Suprapubic skin (tissue), 4 donors: Measurements from ENCODE around the gene CRYZ. TPM values are rescaled to one million over a fixed set of nuclear protein-coding genes. Genes with fewer than 3 reads are reported as not detected.
"Not testable (repeated sequence)": the region's sequence is repeated elsewhere in the genome, so short reads cannot be mapped to it uniquely, and the experiment has no call there.

Source experiments
- DNase-seq, 2 donors: peaks; one replicate each; pipeline ENCODE4 v3.0.0-alpha.2; 2019; ENCODE audit warnings: low spot score in 2 of 2
- H3K27ac ChIP-seq: fragments of 200-600 bp; sonication (generic); one replicate; pipeline ENCODE4 v1.5.1; 2019
- H3K27me3 ChIP-seq: fragments of 200-600 bp; sonication (generic); one replicate; pipeline ENCODE4 v1.5.1; 2019
- H3K36me3 ChIP-seq: fragments of 200-600 bp; sonication (generic); one replicate; pipeline ENCODE4 v1.5.1; 2019
- H3K4me1 ChIP-seq: fragments of 200-600 bp; sonication (generic); one replicate; pipeline ENCODE4 v1.5.1; 2019
- H3K4me3 ChIP-seq: fragments of 200-600 bp; sonication (generic); one replicate; pipeline ENCODE4 v1.5.1; 2019; ENCODE audit warnings: mild to moderate bottlenecking
- H3K9me3 ChIP-seq: fragments of 200-600 bp; sonication (generic); one replicate; pipeline ENCODE4 v1.5.1; 2019
- CTCF ChIP-seq, 2 donors: fragments of 200-600 bp in 1 of 2; fragments of 450-650 bp in 1 of 2; sonication (generic) in 1 of 2; IDR thresholded peaks; one replicate each; pipeline ENCODE4 v1.5.1; 2016 to 2019; ENCODE audit warnings: antibody characterized with exemption in 2 of 2, mild to moderate bottlenecking in 1 of 2, moderate library complexity in 1 of 2
- EP300 ChIP-seq: sonication (generic); formaldehyde crosslinking; IDR thresholded peaks from one replicate; pipeline ENCODE4 v1.6.1; 2017; ENCODE audit warnings: antibody characterized with exemption
- POLR2A ChIP-seq, 2 donors: fragments of 450-650 bp; IDR thresholded peaks; one replicate each; pipeline ENCODE4 v1.6.1; 2017; ENCODE audit warnings: antibody characterized with exemption in 2 of 2, mild to moderate bottlenecking in 2 of 2, moderate library complexity in 2 of 2
- POLR2AphosphoS5 ChIP-seq, 3 donors: sonication (generic); formaldehyde crosslinking; IDR thresholded peaks; one replicate each; pipeline ENCODE4 v1.6.1; 2017; ENCODE audit warnings: antibody characterized with exemption in 3 of 3
- WGBS: methylation state at CpG from one replicate; pipeline ENCODE4 v1.1.5; 2018; 5-methylcytosine and 5-hydroxymethylcytosine counted together
- total RNA-seq, 4 donors: library from RNA; depleted of rRNA; stranded (reverse); fragments of >200 nt; gene quantifications; one replicate each; pipeline ENCODE4 v1.1.0, GENCODE V29; 2016

CRYZ gene
- total RNA-seq, 4 donors from 2014 or later, result 18.7 to 39.1 (median 27.3) TPM

GRCh38 chr1:74733604-74734484 lies 994 bp upstream of the CRYZ start:
- H3K4me3 ChIP-seq, result peak overlapping the region; percentile 60
- DNase-seq, result no peak
- no peaks in the 10 kb centered on the region for H3K9me3 ChIP-seq
- peak overlapping the region; percentile 83 for H3K27ac ChIP-seq
- H3K4me1 ChIP-seq, result peaks cover 25% of the 10 kb centered on the region
- no peaks in the 10 kb centered on the region for H3K27me3 ChIP-seq
- 20% methylated on average over 11 of the region's 11 CpGs for WGBS
- peaks cover 19% of the 10 kb centered on the region for H3K36me3 ChIP-seq
- no peak for TF ChIP-seq EP300
- no peak for TF ChIP-seq POLR2A (IDR thresholded peaks at IDR 0.05)
- peak; percentile 45 to 60 for TF ChIP-seq CTCF (IDR thresholded peaks at IDR 0.05)

GRCh38 chr1:74732071-74732946 lies 541 bp downstream of the CRYZ start:
- H3K4me3 ChIP-seq, result peak overlapping the region; percentile 60
- H3K4me1 ChIP-seq, result peaks cover 25% of the 10 kb centered on the region
- H3K9me3 ChIP-seq, DNase-seq, H3K27me3 ChIP-seq, H3K36me3 ChIP-seq: not testable (repeated sequence)
- WGBS, result 15% methylated on average over 10 of the region's 17 CpGs
- peak overlapping the region; percentile 83 for H3K27ac ChIP-seq

GRCh38 chr1:74731399-74732052 lies 1.3 kb downstream of the CRYZ start:
- no peak for DNase-seq
- Histone ChIP-seq H3K27me3 (no peaks in the 10 kb centered on the region), H3K4me1 (peaks cover 25% of the 10 kb centered on the region), H3K4me3 (peak overlapping the region; percentile 60), H3K9me3 (no peaks in the 10 kb centered on the region), H3K27ac (no peak overlapping the region), H3K36me3 (no peaks in the 10 kb centered on the region)
- 67% methylated on average over 11 of the region's 11 CpGs for WGBS
- TF ChIP-seq EP300, result no peak
- no peak for TF ChIP-seq CTCF (IDR thresholded peaks at IDR 0.05)
- TF ChIP-seq POLR2AphosphoS5 (IDR thresholded peaks at IDR 0.05), result no peak
- no peak for TF ChIP-seq POLR2A (IDR thresholded peaks at IDR 0.05)

- Histone ChIP-seq H3K27ac (no peak overlapping the region), H3K27me3 (no peaks in the 10 kb centered on the region), H3K9me3 (peaks cover 4% of the 10 kb centered on the region), H3K4me3 (no peak overlapping the region), H3K36me3 (no peaks in the 10 kb centered on the region), H3K4me1 (peaks cover 22% of the 10 kb centered on the region)
- no peak for DNase-seq
- TF ChIP-seq POLR2A (IDR thresholded peaks at IDR 0.05), result no peak
- no peak for TF ChIP-seq EP300
- TF ChIP-seq POLR2AphosphoS5 (IDR thresholded peaks at IDR 0.05), result no peak
- no peak for TF ChIP-seq CTCF (IDR thresholded peaks at IDR 0.05)
- 60% methylated on average over 6 of the region's 6 CpGs for WGBS
Measured at GRCh38 chr1:74729741-74730478, 2.9 kb downstream of the CRYZ start.

- Histone ChIP-seq H3K36me3 (no peaks in the 10 kb centered on the region), H3K4me3 (no peak overlapping the region), H3K27ac (no peak overlapping the region), H3K9me3 (peaks cover 4% of the 10 kb centered on the region), H3K27me3 (no peaks in the 10 kb centered on the region), H3K4me1 (peaks cover 10% of the 10 kb centered on the region)
- 30% methylated on average over 3 of the region's 3 CpGs for WGBS
- TF ChIP-seq POLR2AphosphoS5 (IDR thresholded peaks at IDR 0.05) (no peak), CTCF (IDR thresholded peaks at IDR 0.05) (no peak), EP300 (no peak), POLR2A (IDR thresholded peaks at IDR 0.05) (no peak)
- no peak for DNase-seq
Measured at GRCh38 chr1:74728736-74729135, 4.1 kb downstream of the CRYZ start.
